ENCODE measurements around the gene KATNA1. TPM values are rescaled to one million over a fixed set of nuclear protein-coding genes. Genes with fewer than 3 reads are reported as not detected.

Gene KATNA1
- total and polyA plus RNA-seq, 9 of the 15 experiments (the other 6 are each of a cell fraction or from before 2014, with no cell fraction given): 22.5 to 76.9 (median 45.0) TPM

DNA sequence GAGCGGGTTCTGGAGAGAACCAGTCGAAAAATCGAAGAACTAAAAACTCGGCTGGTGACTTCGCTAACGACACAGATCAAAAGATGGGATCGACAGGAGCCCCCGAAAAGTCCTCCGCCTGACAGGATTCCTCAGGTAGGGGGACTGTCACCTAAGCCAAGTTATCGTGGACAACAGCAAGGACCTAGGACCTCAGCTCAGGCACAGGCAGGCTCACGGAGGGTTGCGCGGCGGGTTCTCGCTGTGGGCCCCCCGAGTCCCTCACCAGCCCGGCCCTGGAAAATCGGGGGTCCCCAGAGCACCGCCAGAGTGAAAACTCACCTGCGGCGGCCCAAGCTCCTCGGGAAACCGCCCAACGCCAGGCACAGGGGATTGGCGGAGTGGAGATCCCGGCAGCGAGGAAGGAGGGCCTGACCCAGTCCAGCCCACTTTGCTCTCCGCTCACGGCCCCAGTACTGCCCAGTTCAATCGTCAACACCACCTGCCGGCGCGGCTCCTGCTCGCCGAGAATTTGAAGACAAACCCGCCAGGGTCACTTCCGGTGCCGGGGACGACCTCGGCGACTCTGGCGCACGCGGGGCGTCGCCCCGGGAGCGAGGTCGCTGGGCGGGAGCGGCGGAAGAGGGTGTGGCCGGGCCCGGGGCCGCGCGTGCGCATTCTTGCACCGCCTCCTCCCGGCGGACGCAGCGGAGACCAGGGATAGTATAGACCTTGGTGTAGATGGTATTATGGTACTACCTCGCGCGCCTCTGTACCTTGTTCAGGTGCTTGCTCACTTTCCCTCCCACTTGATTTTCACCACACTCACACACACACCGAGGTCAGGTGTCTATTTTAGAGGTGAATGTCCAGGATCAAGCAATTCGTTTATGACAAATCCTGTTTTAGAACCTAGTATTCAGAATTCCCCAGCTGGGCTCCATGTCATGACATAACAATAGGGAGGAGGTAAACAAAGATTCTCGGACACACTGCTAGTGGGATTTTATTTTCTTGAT is at the start of gene KATNA1 (continued):
- TF ChIP-seq UBTF (IDR thresholded peaks at IDR 0.05; ENCODE audit: borderline replicate concordance in 1 of 2, low read depth in 2 of 2, low read length in 2 of 2): peak; percentile 73 to 75; a peak in 2 of 4 replicates
- TF ChIP-seq ZNF197 (CRISPR knock-in tag; IDR thresholded peaks at IDR 0.05; ENCODE audit: low read depth): no peak
- peak; percentile 93; the same call in 1 of the 2 replicates for TF ChIP-seq STAT6 (CRISPR knock-in tag; IDR thresholded peaks at IDR 0.05)
- TF ChIP-seq RAD51 (IDR thresholded peaks at IDR 0.05; ENCODE audit: borderline replicate concordance, low read depth): 0 out of 2 replicates have a peak, but pooled peaks have one; percentile 3
- peak; percentile 100 for TF ChIP-seq POLR2G (IDR thresholded peaks at IDR 0.05; ENCODE audit: low read depth, low read length)
- no peak for TF ChIP-seq CAMTA2 (CRISPR knock-in tag; conservative IDR thresholded peaks at IDR 0.05)
- 0 out of 2 replicates have a peak, but pooled peaks have one; percentile 19 for TF ChIP-seq SMARCE1 (IDR thresholded peaks at IDR 0.05)
- TF ChIP-seq TCF15 (CRISPR knock-in tag; IDR thresholded peaks at IDR 0.05): 0 out of 2 replicates have a peak, but pooled peaks have one; percentile 60
- TF ChIP-seq PTRF (tag; IDR thresholded peaks at IDR 0.05): no peak
- TF ChIP-seq ZNF133 (CRISPR knock-in tag; IDR thresholded peaks at IDR 0.05): no peak
- peak; percentile 72 for TF ChIP-seq PHF20 (IDR thresholded peaks at IDR 0.05; ENCODE audit: partially characterized antibody)
- TF ChIP-seq, protein P1, sequence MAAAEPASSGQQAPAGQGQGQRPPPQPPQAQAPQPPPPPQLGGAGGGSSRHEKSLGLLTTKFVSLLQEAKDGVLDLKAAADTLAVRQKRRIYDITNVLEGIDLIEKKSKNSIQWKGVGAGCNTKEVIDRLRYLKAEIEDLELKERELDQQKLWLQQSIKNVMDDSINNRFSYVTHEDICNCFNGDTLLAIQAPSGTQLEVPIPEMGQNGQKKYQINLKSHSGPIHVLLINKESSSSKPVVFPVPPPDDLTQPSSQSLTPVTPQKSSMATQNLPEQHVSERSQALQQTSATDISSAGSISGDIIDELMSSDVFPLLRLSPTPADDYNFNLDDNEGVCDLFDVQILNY (CRISPR knock-in tag; IDR thresholded peaks at IDR 0.05): peak; percentile 68; the same call in 1 of the 2 replicates
- TF ChIP-seq YBX1 (IDR thresholded peaks at IDR 0.05): no peak
- TF ChIP-seq SRSF3 (IDR thresholded peaks at IDR 0.05; ENCODE audit: insufficient read depth, low read length): no peak
- no peak for TF ChIP-seq SRSF9 (IDR thresholded peaks at IDR 0.05; ENCODE audit: borderline replicate concordance, low read depth, low read length)
- peak; percentile 43; the same call in 1 of the 2 replicates for TF ChIP-seq TOE1 (IDR thresholded peaks at IDR 0.05; ENCODE audit: borderline replicate concordance)
- no peak for TF ChIP-seq TOE1 (CRISPR knock-in tag; IDR thresholded peaks at IDR 0.05; ENCODE audit: borderline replicate concordance, low read depth)
- 0 out of 2 replicates have a peak, but pooled peaks have one; percentile 31 for TF ChIP-seq ZNF695 (CRISPR knock-in tag; IDR thresholded peaks at IDR 0.05)
- no peak for TF ChIP-seq SP2 (IDR thresholded peaks at IDR 0.05; ENCODE audit: extremely low read depth, low read depth, low read length, poor library complexity, severe bottlenecking)
- TF ChIP-seq RBBP5 (IDR thresholded peaks at IDR 0.05; ENCODE audit: borderline replicate concordance, insufficient read depth, low read length, poor library complexity, severe bottlenecking): peak; percentile 98
